Activated CD4-positive, alpha-beta T cell treated with anti-CD3 and anti-CD28 coated beads for 4 hours (primary cell): Measurements from ENCODE around the gene VSIG10L.

ENCODE experiments used
- DNase-seq, 2 donors: peaks; one replicate each; pipeline ENCODE4 v3.0.0-alpha.2; 2020

The VSIG10L gene

DNA sequence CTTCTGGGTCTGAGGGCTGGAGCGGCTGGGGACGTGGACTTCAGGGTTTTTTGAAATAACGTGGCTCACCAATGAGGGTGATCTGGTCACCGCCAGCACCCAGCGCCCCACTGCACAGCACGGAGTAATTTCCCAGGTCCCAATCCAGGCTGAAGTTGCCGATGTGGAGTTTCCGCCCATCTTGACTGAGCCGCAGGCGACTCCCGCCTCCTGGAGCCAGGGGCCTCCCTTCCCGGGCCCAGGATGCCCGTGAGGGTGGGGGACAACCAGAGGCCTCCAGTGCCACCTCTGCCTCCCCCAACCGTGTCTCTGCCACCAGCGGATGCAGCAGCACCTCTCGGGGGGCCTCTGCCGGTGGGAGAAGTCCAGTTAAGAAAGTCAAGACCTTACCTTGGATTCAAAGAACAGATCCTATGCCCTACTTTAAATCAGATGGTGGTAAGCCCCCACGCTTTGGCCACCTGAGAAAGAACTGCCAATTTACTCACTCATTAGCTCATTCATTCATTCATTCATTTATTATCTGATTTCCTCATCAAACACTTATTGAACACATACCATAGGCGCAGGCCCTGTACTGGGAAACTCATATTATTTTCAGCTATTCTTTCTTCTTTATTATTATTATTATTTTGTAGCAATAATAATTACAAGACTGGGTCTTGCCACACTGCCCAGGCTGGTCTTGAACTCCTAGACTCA is 3.9 kb downstream of the VSIG10L start:
- DNase-seq = no peak

- DNase-seq = no peak
Measured at GRCh38 chr19:51337141-51337860, 4.6 kb downstream of the VSIG10L start.

GRCh38 chr19:51333836-51334460 is 8.0 kb downstream of the VSIG10L start:
- no peak for DNase-seq

DNA sequence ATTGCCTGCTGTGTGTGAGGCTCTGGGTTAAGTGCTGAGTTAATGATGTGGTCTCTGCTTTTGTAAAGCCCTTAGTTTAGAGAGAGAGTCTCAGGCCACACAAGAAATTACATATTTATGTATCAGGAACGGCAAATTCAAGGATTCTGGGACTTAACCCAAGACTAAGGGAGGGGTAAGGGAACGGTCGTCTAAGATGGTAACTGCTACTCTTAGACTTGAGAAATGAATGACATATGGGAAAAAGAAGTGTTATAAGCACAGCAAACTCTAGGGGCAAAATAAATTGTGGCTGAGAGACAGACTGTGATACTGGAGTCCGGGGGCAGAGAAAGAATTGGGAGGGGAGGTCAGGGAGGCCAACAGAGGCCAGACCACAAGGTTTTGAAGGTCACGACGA is 10.2 kb downstream of the VSIG10L start:
- DNase-seq = no peak

DNA sequence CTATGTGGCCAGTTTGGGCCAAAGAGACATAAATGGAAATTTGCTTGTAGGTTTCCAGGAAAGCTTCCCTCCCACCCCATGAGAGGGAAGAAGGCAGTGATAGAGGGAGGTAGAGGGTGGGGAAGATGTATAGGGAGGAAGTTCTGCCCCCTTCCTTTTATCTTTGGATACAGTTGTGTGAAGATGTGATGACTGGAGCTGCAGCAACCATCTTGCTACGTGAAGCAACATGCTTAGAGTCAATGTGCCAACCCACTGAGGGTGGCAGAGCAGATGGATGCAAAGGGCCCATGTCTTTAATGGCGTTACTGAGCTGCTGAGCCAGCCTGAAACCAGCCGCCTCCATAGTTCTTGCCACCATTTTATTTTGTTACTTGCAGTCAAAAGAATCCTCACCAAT is 10.7 kb downstream of the VSIG10L start:
- no peak for DNase-seq

GRCh38 chr19:51330366-51330765 is 11.6 kb downstream of the VSIG10L start:
- no peak for DNase-seq

GRCh38 chr19:51329411-51329810 is 12.5 kb downstream of the VSIG10L start:
- DNase-seq = no peak

DNA sequence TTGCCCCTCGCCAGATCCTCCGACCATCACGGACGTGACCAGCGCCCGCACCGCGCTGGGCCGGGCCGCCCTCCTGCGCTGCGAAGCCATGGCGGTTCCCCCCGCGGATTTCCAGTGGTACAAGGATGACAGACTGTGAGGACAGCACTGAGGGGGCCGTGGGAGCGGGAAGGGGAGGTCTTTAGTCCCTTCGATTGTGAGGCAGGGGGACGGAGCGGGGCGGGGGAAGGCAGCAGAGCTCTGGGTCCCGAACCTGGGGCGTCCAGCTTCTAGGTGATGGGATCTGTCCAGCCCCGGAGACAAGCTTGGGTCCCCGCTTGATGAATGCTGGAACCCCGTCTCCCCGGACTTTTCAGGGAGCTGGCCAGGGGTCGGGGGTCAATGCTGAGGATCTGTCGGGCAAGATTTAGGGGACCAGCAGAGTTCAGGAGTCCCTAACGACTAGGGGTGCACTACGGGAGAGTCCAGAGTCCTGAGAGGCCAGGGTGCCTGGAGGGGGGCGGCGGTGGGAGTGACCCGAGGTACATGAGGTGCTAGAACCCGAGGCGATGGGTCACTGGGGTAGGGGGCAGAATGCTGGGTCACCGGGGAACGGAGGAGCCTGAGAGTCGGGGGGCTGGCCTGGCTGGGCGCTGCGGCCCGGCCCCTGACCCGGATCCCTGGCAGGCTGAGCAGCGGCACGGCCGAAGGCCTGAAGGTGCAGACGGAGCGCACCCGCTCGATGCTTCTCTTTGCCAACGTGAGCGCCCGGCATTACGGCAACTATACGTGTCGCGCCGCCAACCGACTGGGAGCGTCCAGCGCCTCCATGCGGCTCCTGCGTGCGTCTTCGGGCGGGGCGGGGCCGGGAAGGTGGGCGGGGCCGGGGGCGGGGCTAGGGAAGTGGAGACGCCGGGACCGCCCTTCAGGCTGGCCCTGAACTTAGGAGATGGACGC is 14.6 kb downstream of the VSIG10L start:
- peak; percentile 26 to 28 for DNase-seq

DNA sequence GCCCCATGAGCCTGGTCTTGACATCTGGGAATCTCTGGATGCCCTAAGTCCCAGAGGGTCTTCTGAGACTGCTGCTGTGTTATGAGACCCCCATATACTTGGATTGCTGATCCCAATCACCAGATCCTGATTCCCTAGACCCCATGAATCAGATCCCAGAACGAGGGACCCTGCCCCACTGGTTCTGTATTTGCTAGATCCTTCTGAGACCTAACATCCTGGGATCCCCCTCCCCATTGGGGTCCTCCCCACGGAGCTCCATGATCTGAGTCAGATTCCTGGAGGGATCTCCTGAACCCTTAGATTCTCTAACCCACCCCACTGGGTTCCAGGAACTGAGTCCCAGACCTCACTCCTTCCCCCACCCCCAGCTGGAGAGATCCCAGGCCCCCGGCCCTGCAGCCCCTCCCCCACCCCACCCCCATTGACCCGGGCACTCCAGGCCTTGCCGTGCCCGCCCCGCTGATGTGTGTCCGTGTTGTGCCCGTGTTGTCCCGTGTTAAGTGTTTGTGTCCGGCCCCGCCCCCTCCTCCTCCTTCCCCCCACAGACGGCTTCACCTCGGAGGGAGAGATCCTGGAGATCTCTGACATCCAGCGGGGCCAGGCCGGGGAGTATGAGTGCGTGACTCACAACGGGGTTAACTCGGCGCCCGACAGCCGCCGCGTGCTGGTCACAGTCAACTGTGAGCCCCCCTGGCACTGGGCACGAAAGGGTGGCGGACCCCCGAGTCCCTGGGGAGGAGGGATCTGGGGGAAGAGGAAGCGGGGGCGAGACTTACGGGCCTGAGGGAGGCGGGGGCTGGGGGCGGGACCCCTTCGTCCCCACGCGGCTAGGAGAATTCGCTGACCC is 15.5 kb downstream of the VSIG10L start:
- DNase-seq = no peak

- no peak for DNase-seq
Measured at GRCh38 chr19:51325161-51325976, 16.6 kb downstream of the VSIG10L start.

GRCh38 chr19:51324167-51324481 is 17.8 kb downstream of the VSIG10L start:
- no peak for DNase-seq

DNA sequence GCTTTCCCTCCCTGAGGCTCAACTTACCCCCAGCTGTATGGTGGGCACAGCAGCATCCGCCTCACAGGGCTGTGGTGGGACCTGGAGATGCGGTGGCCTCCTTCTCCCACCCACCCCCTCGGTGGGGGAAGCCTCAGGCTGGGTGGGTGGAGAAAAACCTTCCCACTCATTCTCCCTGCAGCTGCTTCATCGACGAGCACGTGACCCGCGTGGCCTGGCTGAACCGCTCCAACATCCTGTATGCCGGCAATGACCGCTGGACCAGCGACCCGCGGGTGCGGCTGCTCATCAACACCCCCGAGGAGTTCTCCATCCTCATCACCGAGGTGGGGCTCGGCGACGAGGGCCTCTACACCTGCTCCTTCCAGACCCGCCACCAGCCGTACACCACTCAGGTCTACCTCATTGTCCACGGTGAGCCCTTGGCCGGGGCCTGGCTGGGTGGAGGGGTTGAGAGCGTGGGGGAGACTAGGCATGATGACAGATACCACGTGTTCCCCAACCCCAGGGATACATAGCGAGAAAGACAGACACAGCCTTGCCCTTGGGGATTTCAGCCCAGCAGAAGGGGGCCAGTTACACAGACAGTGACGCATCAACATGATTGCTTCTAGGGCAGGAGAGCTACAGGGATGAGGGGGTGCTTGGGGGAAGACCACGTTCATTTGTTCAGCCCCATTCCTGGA is 18.3 kb downstream of the VSIG10L start:
- no peak for DNase-seq

DNA sequence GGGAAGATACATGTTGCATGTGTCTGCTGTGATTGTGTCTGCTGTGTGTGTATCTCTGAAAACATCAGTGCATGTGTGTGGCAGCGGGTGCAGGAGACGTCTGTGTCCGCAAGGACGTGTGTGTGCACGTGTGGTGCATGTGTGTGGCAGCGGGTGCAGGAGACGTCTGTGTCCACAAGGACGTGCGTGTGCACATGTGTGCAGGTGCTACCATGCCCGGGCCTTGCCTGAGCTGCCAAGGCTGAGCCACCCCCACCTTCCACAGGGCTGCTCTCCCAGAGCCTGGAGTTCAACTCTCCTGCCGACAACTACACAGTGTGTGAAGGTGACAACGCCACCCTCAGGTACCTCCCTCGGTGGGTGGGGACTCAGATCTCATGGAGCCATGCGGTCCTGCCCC is 20.1 kb downstream of the VSIG10L start:
- no peak for DNase-seq

GRCh38 chr19:51320280-51320657 is 21.7 kb downstream of the VSIG10L start:
- no peak for DNase-seq

- DNase-seq = no peak
Measured at GRCh38 chr19:51319649-51320279, 22.2 kb downstream of the VSIG10L start.

- DNase-seq = no peak
Measured at GRCh38 chr19:51318687-51319648, 23.0 kb downstream of the VSIG10L start.

GRCh38 chr19:51317968-51318367 is 24.0 kb downstream of the VSIG10L start:
- DNase-seq = no peak

DNA sequence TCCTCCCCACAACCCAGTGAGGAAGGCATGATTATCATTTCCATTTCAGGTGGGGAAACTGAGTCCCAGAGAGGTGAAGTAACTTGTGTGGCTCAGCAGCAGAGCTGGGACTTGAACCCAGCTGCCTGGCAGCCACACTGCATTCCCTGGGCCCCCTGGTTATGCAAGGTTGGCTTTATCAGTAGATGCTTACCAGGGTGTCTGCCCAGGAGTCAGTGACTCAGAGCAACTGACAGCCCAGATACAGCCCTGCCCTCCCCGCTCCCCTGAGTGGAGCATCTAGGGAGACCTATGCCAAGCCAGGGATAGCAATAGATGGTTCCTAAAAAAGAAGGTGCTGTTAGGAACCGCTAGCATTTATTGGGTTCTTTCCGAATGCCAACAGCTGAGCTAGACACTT is 24.6 kb downstream of the VSIG10L start:
- no peak for DNase-seq

- DNase-seq = no peak
Measured at GRCh38 chr19:51316688-51317087, 25.3 kb downstream of the VSIG10L start.
